NOMO-1 treated with DMSO at 0.1 percent for 48 hours (cell line): Measurements from ENCODE around the gene L1TD1.
A peak's percentile ranks its signal among the peaks of the same experiment; 100 is the strongest.
"Not testable (repeated sequence)": the region's sequence is repeated elsewhere in the genome, so short reads cannot be mapped to it uniquely, and the experiment has no call there.

Source experiments
- DNase-seq: peaks from one replicate; lab custom pipeline; 2025; ENCODE audit not compliant: unreplicated experiment; lab: John Stamatoyannopoulos, UW

The L1TD1 gene, protein sequence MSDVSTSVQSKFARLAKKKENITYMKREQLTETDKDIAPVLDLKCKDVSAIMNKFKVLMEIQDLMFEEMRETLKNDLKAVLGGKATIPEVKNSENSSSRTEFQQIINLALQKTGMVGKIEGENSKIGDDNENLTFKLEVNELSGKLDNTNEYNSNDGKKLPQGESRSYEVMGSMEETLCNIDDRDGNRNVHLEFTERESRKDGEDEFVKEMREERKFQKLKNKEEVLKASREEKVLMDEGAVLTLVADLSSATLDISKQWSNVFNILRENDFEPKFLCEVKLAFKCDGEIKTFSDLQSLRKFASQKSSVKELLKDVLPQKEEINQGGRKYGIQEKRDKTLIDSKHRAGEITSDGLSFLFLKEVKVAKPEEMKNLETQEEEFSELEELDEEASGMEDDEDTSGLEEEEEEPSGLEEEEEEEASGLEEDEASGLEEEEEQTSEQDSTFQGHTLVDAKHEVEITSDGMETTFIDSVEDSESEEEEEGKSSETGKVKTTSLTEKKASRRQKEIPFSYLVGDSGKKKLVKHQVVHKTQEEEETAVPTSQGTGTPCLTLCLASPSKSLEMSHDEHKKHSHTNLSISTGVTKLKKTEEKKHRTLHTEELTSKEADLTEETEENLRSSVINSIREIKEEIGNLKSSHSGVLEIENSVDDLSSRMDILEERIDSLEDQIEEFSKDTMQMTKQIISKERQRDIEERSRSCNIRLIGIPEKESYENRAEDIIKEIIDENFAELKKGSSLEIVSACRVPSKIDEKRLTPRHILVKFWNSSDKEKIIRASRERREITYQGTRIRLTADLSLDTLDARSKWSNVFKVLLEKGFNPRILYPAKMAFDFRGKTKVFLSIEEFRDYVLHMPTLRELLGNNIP

DNA sequence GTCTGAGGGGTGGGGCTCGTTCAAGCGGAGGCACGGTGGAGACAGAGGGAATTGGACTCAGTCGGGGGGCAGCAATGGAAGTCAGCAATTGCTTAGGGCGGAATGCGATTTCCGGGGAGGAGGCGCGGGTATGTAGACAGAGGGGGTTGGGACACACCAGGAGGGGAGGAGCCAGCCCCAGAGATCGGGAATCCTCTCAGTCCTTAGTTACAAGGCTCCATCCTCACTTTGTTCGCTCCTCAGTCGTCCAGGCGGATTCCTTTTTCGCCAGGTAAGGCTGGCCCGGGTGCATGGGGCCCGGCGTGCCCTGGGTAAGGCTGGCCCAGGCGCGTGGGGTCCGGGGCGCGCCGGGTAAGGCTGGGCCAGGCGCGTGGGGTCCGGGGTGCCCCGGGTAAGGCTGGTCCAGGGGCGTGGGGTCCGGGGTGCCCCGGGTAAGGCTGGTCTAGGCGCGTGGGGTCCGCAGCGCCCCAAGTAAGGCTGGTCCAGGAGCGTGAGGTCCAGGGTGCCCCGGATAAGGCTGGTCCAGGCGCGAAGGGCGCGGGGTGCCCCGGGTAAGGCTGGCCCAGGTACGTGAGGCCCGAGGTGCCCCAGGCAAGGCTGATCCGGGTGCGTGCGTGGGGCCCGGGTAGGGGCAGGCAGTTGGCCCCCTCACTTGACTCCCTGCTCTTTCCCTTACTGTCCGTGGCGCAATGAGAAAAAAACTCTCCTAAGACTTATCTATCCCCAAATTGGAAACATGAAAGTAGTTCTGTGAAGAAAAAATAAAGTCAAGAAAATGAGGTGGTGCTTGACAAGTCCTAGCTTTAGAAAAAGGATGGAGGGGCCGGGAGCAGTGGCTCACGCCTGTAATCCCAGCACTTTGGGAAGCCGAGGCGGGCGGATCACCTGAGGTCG, at the start of gene L1TD1:
TSS of gene L1TD1 (plus strand) at position 199 of the 894 bp plus-strand sequence. CDS start 11,780 bp downstream, outside the sequence.
- no peak for DNase-seq

DNA sequence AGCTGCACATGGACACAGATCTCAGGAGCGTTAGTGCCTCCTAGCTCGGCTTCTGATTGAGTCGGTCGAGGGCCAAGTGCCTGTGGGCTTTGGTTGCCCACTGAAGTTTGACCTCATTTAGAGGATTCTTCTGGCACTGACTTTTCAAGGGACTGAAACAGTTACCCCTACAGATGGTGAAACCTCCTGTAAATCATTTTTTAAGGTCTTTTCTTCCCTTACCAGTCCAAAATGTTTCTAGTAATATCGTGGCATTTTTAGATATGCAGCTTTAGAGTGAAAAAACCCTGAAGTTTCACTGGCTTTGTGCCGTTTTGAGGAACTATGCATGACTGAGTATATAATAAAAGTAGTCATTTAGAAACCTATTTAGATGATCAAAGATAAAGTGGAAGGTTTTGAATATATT, 34.7 kb upstream of the L1TD1 start:
- DNase-seq: no peak

DNA sequence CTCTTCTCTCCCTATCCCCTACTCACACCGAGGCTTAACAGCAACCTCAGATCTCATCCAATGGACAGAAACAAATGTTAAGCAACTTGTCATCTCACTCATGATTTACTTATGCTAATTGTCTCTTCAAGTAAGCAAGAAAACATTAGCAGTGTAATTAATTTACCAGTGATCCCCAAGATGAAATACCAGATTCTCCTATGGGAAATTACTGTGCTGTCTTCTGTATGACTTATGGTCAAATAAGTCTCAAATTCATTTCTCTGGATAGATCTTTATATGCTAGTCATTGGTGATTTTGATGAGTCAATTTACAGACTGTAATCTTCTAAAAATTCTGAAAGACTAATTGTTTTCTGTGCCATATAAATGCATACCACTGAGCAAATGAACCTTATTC, 32.9 kb upstream of the L1TD1 start:
- DNase-seq: no peak

DNA sequence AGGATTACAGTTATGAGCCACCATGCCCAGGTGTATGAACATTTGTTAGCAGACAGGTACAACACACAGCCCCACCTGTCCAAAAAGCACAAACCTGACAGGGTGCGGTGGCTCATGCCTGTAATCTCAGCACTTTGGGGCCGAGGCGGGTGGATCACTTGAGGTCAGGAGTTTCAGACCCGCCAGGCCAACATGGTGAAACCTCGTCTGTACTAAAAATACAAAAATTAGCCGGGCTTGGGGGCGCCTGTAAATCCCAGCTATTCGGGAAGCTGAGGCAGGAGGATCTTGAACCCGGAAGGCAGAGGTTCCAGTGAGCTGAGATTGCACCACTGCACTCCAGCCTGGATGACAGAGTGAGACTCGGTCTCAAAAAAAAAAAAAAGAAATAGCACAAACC, 24.3 kb upstream of the L1TD1 start:
- DNase-seq: not testable (repeated sequence)

DNA sequence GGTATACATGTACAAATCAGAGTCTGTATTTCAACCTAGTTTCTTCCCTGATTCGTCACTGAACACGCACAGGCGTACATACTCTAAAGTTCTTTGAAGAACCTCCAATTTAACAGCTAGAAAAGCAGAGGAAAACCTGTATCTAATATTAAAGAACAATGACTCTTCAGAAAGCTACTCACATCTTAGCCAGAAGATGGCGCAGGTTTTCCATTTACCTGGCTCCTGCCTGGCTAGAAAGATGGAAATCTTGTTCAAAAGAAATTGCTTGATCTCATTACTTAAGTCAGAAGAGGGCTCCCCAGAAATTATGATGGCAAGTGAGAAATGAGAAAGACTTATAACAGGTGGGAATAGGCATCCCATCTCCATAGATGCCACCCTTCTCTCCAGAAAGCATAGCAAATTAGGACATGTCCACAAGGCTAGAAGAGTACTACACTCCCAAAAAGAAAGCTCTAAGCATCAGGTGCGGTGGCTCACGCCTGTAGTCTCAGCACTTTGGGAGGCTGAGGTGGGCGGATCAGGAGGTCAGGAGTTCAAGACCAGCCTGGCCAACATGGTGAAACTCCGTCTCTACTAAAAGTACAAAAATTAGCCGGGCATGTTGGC, 19.0 kb upstream of the L1TD1 start:
- peak; percentile 58 for DNase-seq

DNA sequence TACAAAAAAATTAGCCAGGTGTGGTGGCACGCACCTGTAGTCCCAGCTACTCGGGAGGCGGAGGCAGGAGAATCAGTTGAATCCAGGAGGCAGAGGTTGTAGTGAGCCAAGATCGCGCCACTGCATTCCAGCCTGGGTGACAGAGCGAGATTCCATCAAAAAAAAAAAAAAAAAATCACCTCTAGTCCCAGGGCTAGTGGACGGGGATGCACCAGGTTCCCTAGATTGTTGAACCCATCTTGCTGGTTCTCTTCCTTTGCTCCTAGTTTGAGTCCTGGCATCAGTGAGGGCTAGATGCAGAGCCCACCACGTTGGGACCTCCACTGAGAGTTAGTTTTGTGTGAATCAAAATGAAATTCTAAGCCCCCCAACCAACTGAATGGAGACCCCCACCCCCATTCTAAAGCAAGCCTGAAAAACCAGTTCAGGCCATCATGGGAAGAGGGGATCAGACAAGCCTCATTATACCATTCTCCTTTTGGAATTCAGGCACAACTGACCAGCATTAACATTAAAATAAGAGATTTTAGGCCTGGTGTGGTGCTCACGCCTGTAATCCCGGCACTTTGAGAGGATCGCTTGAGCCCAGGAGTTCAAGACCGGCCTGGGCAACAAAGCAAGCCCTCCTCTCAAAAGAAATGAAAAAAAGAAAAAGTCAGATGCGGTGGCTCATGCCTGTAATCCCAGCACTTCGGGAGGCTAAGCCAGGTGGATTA, 17.9 kb upstream of the L1TD1 start:
- no peak for DNase-seq

DNA sequence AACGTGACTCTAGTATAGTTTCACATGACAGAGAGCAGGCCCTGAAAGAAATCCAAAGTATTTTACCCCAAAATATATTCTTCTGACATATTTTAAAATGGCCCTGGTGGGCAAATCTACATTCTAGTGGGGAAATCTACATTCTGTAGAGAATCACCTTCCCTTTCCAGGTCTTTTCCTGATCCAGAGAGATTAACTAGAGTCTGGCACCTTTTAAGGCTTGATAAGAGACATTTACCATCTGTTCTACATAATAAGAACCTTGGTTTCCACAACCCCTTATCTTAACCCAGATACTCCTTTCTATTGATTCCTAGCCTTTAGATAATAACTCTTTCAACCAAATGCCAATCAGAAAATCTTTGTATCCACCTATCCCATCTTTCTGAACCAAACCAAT, 17.0 kb upstream of the L1TD1 start:
- no peak for DNase-seq

DNA sequence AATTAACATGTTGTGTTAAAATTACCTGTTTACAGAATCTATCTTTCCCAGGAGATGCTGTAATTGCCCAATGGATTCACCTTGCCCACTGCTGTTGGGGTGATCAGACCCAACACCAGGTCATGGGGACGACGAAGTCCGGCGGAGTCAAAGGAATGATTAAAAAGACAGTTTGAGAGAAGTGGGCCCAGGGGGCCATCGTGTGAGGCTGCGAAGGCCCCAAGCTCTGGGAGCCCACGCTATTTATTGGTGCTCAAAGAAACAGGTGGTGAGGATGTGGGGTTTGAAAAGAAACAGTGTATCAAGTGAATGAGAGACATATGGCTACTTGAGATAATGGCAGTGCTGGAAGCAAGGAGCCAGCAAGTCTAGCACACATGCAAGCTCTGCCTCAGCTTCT, 16.3 kb upstream of the L1TD1 start:
- no peak for DNase-seq

DNA sequence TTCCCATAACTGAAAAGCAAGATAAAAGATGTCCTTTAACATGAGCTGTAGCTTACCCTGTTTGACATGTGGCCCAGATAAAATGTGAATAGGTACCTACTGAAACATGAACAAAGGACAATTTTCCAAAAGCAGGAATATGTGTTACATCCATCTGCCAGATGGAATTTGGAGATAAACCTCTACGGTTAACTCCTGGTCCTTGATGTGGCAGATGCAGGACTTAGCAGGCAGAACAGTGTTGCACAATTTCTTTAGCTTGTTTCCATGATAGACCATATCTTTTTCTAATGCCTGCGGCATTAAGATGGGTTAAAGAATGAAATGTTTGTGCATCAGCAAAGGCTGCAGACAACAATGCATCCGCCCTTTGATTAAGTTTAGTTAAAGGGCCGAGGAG, 14.6 kb upstream of the L1TD1 start:
- DNase-seq: not testable (repeated sequence)

DNA sequence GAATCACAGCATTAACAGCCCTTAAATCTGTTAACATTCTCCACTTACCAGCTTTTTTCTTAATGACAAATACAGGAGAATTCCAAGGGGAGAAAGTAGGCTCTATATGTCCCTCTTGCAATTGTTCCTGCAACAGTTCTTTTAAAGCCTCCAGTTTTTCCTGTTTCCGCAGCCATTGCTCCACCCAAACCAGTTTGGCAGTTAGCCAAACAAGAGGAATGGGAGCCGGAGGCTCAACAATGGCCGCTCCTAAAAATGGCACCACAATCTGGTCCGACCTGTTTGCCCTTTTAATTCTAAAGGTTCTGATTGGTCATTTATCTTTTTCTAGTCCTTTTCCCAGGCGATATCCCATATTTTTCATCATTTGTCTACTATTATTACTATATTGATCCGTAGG, 14.0 kb upstream of the L1TD1 start:
- DNase-seq: no peak

DNA sequence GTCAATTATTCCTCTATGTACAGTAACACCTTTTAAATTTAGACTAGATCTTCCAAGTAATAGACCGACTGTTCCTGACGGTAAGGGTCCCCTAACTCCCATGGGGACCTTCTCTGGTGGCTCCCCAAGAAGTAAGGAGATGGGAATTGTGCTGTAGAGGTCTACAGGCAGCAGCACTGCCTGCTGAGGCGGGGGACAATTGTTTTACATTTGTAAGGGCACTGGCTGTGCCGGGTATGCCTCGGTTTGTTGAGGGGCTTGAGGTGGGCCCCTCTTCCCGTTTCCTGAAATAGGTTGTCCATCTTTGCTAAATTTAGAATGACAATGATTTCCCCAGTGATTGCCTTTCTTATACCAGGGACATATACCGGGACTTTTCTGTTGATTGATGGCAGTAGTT, 13.1 kb upstream of the L1TD1 start:
- no peak for DNase-seq

DNA sequence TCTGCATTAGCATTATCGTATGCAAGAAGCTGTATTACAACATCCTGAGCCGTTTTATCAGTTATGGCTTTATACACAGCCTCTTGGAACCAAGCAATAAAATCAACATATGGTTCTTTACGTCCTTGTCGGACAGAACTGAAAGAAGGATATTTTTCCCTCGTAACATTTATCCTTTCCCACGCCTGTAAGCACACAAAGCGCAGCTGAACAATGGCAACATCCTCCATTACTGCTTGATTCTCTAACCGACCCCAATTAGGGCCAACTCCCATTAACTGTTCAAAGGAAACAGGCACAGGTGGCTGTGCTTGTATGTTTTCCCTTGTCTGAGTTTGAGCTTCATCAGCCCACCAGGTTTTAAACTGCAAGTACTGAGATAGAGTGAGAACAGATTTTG, 12.5 kb upstream of the L1TD1 start:
- DNase-seq: not testable (repeated sequence)

DNA sequence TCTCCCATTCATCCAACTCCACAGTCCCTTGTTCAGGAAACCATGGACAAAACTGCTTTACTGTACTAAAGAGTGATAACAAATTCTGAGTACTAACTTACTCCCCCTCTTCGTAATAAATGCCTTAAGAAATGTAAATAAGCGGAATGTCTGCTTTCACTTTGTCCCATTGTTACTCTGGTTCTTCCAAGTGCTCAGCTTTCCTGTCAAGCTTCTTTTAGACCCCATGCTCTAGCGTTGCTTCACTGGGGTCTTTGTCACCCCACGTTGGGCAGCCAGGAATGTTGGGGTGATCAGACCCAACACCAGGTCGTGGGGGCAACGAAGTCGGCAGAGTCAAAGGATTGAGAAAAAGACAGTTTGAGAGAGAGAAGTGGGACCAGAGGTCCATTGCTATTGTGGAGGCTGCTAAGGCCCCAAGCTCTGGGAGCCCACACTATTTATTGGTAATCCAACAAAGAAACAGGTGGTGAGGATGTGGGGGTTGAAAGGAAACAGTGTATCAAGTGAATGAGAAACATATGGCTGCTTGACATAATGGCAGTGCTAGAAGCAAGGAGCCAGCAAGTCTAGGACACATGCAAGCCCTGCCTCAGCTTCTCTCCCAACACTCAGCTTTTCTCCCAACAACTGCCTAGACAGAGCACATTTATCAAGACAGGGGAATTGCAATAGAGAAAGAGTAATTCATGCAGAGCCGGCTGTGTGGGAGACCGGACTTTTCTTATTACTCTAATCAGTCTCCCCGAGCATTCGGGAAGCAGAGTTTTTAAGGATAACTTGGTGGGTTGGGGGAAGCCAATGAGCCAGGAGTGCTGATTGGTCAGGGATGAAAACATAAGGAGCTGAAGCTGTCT, 11.3 kb upstream of the L1TD1 start:
- DNase-seq: not testable (repeated sequence)

DNA sequence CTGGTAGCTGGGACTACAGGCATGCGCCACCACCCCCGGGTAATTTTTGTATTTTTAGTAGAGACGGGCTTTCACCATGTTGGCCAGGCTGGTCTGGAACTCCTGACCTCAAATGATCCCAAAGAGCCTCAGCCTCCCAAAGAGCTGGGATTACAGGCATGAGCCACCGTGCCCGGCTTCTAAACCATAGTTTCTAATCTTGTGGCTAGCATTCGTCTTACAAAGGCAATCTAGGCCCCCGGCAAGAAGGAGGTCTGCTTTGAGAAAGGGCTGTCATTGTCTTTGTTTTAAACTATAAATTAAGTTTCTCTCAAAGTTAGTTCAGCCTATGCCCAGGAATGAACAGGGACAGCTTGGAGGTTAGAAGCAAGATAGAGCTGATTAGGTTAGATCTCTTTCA, 10.3 kb upstream of the L1TD1 start:
- no peak for DNase-seq

DNA sequence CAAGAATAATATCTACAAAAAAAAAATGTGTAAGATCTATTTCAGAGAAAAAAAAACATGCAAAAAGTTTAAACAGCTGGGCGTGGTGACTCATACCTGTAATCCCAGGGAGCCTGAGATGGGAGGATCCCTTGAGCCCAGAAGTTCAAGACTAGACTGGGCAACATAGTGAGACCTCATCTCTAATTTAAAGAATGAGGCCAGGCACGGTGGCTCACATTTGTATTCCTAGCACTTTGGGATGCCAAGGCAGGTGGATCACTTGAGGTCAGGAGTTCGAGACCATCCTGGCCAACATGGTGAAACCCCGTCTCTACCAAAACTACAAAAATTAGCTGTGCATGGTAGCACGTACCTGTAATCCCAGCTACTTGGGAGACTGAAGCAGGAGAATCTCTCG, 9.4 kb upstream of the L1TD1 start:
- not testable (repeated sequence) for DNase-seq

DNA sequence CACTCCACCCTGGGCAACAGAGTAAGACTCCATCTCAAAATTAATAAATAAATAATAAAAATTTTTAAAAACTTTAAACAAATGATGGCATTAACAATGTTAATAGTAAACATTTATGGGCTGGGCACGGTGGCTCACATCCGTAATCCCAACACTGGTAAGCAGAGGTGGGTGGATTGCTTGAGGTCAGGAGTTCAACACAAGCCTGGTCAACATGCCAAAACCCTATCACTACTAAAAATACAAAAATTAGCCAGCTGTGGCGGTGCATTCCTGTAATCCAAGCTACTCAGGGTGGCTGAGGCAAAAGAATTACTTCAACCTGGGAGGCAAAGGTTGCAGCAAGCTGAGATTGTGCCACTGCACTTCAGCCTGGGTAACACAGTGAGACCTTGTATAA, 9.0 kb upstream of the L1TD1 start:
- DNase-seq: no peak

DNA sequence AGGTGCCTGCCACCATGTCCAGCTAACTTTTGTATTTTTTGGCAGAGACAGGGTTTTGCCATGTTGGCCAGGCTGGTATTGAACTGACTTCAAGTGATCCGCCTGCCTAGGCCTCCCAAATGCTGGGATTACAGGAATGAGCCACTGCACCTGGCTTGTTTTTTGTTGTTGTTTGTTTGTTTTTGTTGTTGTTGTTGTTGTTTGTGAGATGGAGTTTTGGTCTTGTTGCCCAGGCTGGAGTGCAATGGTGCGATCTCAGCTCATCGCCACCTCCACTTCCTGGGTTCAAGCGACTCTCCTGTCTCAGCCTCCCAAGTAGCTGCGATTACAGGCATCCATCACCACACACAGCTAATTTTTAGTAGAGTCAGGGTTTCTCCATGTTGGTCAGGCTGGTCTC, 7.1 kb upstream of the L1TD1 start:
- no peak for DNase-seq

DNA sequence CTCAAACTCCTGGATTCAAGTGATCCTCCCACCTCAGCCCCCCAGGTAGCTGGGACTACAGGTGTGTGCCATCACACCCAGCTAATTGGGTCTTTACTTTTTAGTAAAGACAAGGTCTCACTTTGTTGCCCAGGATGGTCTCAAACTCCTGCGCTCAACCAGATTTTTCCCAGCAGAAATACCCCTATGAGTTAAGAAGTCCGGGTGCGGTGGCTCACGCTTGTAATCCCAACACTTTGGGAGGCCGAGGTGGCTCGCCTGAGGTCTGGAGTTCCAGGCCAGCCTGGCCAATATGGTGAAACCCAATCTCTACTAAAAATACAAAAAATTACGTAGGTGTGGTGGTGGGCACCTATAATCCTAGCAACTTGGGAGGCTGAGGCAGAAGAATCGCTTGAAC, 6.5 kb upstream of the L1TD1 start:
- DNase-seq: no peak

DNA sequence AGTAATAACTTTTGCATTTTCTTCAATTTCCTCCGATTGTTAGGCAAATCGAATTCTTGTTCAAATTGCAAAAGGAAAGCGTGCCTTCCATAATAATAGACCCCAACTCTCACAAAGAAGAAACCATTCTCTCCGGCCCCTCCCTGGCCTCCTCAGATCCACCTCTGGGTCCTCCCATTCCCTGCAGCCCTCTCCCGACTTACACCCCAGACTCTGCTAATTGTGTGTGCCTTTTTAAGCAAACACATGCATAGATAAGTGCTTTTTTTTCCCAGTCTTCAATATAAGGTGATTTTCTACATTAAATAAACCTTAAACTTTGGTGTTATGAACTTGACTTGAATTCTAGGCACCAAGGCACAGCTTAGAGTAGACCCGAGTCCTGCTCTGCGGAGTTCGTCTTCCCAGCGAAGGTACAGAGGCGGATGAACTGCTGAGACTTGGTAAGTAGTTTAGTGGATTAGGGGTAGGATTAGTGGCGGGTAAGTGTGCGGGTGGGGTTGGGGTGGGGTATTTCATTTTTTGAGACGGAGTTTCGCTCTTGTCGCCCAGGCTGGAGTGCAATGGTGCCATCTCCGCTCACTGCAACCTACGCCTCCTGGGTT, 1.5 kb downstream of the L1TD1 start:
- no peak for DNase-seq
